KG1 (cell line): ENCODE results near the gene NQO2.
"Not testable (repeated sequence)": the region's sequence is repeated elsewhere in the genome, so short reads cannot be mapped to it uniquely, and the experiment has no call there.

Source experiments
- DNase-seq: peaks from one replicate; lab custom pipeline; 2025; lab: John Stamatoyannopoulos, UW

The NQO2 gene

DNA sequence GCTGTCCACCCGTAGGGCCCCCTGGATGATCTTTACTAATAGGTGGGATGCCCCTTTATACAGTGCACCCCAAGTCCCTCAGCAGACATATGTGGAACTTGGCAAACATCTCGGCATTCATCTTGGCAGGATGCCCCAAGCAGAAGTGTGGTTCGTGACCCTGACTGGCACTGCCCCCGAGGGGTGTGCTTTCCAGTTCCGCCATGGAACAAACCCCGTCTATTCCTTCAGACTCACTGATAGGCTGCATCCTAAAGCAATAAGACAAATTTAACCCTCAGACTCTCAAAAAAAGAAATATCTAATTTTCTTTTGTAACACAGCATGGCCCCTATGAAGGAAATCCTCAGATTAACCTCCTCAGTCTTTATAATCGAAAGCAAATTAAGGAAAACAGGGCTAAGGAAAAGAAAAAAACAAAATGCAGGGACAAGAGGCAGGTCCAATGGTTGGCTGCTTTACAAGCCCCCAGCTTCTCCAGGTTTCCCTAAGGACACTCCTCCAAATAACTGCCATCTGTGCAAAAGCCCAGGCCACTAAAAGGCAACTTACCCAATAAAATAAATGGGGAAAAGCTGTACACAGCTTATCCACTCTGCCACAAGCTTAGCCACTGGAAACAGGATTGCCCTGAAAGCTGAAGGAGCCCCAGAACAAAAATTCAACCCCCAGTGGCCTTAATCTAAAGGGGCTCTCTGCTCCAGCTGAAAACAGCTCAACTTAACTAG lies 38.1 kb downstream of the NQO2 start:
- no peak for DNase-seq

DNA sequence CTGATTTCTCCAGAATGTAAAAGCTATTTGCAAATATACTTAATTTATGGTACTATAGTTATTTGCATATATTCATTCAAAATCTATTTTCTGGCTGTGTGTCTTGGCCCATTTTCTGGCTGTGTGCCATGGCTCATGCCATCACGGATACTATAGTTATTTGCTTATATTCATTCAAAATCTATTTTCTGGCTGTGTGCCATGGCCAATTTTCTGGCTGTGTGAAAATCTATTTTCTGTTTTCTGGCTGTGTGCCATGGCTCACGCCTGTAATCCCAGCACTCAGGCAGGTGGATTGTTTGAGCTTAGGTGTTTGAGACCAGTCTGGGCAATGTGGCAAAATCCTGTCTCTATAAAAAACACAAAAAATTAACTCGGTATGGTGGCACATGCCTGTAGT lies 39.7 kb downstream of the NQO2 start:
- DNase-seq = no peak

DNA sequence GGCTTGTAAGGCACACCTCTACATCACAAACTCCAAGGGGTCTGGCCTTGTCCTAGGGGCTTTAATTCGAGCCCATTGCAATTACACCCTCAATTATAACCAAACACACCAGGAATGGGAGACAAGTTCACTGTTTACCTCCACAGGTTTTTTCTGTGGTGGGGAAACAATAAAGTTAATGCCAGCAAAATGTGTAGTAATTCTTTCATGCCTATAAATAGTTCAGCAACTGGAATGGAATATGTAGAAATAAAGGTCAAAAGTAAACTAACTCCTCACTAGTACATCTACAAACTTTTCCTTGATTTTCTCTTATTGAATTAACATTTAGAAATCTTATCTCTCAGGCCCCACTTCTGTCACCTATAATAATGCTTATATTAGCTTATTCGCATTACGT lies 41.5 kb downstream of the NQO2 start:
- no peak for DNase-seq

DNA sequence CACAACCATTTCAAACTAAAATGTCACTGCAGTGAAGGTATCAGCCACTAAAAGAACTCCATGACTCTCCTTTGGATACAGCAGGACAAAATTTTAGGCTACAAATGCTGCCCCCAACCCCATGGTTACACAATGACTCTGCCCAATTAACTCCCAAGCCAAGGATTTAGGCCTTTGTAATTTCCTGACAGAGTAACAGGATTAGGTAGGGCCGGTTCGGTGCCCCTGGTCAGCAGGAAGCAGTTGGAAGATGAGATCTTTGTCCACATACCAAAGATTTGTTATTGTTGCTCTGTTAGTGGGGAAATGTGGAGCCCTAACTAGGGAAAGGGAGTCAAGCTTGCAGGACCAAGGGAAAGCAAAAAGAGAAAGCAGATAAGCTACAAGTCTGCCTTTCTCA lies 41.9 kb downstream of the NQO2 start:
- DNase-seq = no peak

DNA sequence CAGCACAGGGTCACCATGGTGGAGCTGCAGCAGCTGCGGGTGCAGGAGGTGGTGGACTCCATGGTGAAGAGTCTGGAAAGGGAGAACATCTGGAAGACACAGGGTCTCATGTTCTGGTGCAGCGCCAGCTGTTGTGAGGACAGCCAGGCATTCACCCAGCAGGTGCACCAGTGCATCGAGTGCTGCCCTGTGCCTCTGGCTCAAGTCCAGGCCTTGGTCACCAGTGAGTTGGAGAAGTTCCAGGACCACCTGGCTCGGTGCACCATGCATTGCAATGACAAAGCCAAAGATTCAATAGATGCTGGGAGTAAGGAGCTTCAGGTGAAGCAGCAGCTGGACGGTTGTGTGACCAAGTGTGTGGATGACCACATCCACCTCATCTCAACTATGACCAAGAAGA lies 45.7 kb downstream of the NQO2 start:
- no peak for DNase-seq

DNA sequence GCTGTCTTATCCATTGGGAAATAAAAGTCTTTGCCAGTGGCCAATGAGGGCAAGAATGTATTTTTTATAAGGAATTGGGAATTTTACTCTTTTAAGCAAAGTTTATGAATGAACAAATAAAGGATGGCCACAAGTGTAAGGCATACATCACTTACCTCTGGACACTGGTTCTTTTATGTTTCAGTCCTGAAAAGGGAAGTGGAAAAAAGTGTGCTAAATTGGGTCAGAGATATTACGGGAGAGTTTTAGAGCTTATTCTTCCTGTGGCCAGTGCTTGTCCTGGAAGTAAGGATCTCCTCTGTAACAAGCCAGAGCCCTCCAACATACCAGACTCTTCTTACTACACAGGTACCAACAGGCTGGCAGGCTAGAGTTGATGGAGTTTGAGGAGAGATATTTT lies 46.1 kb downstream of the NQO2 start:
- DNase-seq = no peak

DNA sequence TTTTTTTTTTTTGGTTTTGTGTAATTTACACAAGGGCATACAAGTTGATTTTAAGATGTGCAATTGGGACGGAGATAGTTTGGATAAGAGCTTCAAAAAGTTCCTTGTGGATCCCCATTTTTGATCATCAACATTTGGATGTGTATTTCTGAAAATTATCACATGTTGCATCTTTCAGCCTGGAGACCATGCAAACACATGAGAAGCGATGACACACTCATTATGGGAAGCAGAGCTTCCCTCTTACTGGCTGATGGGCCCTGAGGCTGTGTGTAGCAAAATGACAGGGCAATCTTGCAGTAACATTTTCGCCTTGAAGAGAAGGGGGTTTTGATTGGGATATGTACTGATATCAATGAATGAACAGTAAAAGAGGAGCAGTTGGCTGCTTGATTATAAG lies 46.6 kb downstream of the NQO2 start:
- DNase-seq = no peak

DNA sequence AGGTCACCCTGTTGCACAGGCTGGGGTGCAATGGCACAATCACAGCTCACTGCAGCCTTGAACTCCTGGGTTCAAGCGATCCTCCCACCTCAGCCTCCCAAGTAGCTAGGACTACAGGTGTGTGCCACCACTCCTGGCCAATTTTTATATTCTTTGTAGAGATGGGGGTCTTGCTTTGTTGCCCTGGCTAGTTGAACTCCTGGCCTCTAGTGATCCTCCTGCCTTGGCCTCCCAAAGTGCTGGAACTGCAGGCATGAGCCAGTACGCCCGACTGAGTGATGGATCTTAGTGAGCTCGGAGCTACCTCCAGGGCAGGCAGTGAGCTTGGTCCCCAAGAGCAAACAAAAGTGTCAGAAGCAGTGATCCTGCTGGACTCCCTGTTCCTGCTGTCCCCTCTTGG lies 48.3 kb downstream of the NQO2 start:
- DNase-seq = not testable (repeated sequence)

DNA sequence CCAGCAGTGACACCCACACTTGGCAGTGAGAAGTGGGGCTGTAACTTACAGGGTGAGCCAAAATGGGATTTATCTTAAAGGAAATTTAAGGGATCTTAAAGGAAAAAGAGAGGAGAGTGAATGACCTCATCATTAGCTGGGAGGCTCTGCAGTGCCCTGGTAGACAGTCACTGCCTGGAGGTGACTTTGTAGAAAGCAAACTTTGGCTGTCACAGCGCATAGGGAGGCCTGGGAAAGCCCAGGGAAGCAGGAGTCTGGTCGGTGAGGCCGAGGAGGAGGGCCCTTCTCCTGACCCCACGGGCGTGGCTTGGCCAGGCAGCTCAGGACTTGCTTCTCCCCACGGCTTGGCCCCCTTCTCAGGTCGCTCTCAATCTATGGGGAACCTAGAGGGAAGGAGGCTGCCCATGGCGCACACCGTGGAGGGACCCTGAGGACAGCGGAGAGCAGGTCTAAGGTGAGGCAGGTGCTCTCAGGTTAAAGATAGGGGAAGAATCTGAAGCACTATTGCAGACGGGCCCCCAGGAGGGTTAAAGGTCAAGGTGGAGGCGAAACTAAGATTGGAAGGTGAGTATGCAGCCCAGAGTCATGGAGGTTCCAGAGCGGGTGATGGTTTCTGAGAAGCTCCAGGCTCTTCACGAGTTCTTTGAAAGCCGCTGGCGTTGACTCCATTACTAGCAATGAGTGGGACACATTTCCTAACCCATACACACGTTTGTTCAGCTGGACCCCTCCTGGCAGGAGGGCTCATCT lies 53.0 kb downstream of the NQO2 start:
- DNase-seq = no peak

DNA sequence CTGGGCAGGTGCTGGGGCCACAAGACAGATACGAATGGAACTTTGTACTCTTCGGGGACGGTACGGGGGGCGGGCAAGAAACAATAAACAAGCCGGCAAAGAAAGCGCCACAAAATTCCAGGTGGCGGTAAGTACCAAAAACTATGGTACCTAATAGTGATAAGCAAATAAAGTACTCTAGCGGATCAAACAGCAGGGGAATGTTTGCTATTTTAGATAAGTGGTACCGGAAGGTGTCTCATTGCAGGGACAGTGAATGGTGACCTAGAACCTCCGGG lies 53.5 kb downstream of the NQO2 start:
- DNase-seq = no peak

DNA sequence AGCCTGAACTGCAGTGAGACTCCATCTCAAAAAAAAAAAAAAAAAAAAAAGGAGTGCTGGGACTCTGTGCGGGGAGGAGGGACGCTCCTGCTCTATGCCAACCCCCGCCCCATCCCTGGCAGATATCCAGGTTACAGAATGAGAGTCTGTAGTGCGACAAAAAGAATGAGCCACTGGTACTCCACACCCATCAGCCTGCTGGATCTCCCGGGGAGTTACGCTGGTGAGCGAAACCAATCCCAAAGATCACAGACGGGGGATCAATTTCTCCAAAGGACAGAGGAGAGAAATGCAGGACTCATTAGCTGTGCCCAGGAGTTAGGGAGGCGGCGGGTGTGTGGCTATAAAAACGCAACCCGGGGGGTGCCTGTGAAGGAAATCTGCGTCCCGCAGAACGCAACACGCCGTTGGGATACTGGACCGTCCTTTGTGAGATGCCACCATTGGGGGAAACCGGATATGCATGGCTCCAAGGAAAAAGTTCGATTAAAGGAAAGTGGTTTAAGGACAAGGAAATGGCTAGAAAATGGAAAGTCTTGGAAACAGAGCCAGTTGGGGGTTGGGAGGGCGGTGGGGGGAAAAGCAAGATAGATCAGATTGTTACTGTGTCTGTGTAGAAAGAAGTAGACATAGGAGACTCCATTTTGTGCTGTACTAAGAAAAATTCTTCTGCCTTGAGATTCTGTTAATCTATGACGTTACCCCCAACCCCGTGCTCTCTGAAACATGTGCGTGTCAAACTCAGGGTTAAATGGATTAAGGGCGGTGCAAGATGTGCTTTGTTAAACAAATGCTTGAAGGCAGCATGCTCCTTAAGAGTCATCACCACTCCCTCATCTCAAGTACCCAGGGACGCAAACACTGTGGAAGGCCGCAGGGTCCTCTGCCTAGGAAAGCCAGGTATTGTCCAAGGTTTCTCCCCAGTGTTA lies 54.8 kb downstream of the NQO2 start:
- not testable (repeated sequence) for DNase-seq

DNA sequence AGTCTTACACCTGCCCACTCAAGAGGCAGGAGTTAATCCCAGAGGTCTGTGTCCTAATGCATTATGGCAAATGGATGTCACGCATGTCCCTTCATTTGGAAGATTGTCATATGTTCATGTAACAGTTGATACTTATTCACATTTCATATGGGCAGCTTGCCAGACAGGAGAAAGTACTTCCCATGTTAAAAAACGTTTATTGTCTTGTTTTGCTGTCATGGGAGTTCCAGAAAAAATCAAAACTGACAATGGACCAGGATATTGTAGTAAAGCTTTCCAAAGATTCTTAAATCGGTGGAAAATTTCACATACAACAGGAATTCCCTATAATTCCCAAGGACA lies 55.4 kb downstream of the NQO2 start:
- not testable (repeated sequence) for DNase-seq

DNA sequence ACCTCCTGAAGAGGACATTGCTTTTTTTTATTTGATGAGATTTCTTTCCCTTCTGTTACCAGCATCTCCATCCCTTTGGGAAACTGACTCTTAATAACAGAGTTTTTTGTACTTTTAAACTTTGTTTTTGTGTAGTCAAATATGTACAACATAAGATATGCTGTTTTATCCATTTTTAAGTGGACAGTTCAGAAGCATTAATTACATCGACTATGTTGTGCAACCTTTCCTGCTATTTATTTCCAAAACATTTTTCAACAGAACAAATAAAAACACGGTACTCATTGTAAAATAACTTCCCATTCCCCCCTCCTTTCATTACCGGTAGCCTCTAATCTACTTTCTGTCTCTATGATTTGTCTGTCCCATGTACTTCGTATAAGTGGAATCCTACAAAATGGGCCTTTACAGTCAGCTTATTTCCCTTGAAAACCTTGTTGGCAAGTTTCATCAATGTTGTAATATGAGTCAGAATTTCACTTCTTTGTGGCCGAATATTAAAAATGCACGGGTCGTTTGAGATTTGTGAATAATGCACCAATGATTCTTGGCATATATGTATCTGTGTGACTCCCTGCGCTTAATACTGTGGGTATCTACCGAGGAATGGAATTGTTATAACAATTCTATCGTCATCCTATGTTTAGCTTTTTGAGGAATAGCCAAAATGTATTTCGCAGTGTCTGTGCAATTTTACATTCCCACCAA lies 57.5 kb downstream of the NQO2 start:
- no peak for DNase-seq

DNA sequence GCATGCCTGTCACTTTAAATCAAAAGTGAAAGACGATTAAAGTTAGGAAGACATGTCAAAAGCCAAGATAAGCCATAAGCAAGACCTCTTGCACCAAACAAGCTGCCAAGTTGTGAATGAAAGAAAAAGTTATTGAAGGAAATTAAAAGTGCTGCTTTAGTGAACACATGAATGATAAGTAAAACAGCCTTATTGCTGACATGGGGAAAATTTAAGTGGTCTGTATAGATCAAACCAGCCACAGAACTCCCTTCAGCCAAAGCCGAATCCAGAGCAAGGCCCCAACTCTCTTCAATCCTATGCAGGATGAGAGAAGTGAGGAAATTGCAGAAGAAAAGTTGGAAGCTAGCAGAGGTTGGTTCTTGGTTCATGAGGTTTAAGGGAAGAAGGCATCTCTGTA lies 59.3 kb downstream of the NQO2 start:
- DNase-seq = no peak

DNA sequence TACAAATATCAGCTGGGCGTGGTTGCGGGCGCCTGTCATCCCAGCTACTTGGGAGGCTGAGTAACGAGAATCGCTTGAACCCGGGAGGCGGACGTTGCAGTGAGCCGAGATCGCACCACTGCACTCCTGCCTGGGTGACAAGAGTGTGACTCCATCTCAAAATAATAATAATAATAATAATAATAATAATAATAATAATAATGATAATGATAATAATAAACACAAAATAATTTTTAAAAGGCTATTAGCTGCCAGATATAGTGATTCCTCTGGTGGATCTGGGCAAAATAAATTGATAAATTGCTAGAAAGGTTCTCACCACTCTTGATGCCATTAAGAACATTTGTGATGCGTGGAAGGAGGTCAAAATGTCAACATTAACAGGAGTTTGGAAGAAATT lies 60.4 kb downstream of the NQO2 start:
- not testable (repeated sequence) for DNase-seq

DNA sequence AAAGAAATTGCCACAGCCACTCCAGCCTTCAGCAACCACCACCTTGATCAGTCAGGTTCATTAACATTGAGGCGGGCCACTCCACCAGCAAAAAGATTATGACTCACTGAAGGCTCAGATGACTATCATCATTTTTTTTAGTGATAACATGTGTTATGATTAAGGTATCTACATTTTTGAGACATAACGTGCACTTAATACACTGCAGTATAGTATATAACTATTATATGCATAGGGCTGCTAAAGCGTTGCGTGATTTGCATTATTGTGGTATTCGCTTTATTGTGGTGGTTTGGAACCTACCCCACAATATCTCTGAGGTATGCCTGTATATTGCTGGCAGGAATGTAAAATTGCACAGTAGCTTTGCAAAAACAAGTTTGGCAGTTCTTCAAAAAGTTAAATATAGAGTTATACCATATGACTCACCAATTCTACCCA lies 61.8 kb downstream of the NQO2 start:
- DNase-seq = no peak

DNA sequence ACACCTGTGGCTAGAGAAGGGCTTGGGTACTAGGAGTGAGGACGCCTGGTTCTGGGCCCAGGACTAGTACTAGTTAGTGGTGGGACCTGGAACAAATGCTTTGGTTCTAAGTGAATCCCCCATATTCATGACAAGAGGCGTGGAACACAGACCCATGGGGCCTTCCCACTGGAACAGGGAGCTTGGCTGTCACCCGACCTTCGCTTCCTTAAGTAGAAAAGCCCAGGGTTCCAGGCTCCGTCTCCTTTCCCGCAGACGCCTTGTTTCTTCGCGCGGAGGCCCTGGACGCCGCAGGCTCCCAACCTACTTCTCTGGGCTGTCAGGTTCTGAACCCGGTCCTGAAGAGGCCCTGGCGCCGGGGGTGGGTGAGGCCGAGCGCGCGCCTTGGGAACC lies 63.6 kb downstream of the NQO2 start:
- not testable (repeated sequence) for DNase-seq

DNA sequence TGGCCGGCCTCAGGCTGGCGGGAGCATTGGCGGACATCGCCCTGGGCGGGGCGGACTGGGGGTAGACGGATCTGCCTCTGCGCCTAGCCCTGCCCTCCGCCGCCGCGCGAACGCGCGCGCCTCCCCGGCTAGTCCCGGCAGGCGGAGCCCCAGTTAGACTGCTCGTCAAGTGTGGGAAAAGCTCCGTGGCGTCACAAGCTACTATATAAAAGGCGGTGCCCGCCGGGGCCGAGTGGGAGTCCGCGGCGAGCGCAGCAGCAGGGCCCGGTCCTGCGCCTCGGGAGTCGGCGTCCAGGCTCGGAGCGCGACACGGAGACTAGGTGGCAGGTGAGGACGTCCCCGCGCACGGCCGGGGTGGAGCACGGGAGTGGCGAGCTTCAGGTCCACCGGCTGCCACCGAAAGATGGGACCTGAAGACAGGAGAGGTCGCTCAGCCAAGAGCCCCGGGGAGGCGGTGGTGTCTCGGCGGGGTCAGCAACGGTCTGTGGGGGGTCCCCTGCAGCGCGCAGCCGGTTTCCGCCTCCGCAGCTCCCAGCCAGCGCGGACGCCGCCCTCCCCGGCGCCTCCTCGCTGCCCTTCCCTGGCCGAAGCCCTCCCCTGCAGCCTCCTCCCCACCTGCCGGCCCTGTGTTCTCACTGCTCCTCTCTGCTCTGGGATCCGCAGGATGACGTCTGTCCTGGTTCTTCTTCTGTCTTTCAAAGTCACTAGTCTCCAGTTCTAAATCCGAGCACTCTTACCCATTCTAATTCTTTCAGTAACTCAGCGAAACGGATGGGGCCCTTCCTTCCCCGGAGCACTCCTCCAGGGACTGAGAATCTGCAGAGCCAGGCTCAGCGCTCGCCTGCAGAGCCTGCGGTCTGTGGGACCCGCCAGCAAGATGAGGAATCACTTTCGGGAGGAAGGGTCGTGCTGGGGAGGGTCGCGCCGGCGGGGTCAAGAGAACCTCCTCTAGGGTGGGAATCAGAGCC lies 64.3 kb downstream of the NQO2 start:
- DNase-seq = peak; percentile 51

DNA sequence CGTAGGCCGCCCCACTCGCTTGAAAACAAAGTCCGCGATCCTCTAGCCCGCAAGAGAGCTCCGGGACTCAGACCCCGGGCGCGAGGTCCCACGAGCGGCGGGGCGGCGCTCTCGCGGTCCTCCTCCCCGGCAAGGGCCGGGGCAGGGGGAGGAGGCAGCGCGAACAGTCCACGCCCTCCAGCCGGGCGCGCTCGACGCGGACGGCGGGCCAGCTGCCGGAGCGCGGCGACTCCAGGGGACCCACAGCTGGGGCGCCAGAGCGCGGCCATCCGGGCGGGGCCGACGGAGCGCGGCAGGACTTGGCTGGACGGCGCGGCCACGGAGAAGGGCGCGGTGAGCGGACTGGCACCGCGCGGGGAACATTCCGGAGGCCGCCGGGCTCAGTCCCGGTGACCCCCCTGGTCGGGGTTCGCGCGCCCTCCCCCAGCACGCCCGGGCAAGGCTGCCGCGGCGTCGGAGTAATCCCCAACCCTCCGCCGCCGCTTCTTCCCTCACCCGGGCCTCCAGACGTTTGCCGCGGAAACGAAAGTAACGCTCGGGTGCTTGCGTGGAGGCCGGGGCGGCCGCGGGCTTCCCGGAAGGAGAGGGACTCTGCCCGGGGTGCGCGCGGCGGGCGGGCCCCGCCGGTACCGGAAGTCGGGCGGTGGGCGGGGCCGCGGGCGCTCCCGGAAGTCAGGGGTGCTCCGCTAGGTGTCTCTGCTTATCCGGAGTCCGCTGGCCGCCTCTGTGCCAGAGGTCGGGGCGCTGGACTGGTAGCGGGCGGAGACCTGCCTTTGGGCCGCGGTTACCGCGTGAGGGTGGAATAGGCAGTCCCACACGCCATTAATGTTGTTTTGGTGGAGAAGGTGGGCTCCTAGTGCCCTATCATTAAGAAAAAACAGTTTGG lies 68.9 kb downstream of the NQO2 start, which contains the start of gene RIPK1:
RIPK1 (plus strand) TSS at position 166 of the 886 bp plus-strand sequence. CDS start 8,330 bp downstream, outside the sequence.
- peak; percentile 88 for DNase-seq
